PFSK-1 (cell line): ENCODE results near the gene SLAMF1.

Experiments
- REST ChIP-seq, 2 experiments: IDR thresholded peaks; 2 replicates each; pipeline versions ENCODE4 v1.6.1 to v1.8.0; 2011 to 2012; ENCODE audit warnings: low read depth in 2 of 2, low read length in 2 of 2, control low read depth in 1 of 2, inconsistent platforms in 1 of 2, mild to moderate bottlenecking in 1 of 2, moderate library complexity in 1 of 2; ENCODE audit not compliant: insufficient read depth in 1 of 2
- TAF1 ChIP-seq: IDR thresholded peaks from 2 replicates; pipeline ENCODE4 v1.6.1; 2012; ENCODE audit warnings: low read length, control low read depth, borderline replicate concordance; ENCODE audit not compliant: insufficient read depth

- TF ChIP-seq TAF1 (no peak), REST (IDR thresholded peaks at IDR 0.05; ENCODE audit: insufficient read depth in 1 of 2, low read depth in 2 of 2, low read length in 2 of 2) (no peak)
Observed at GRCh38 chr1:160576884-160577283, 70.0 kb downstream of the SLAMF1 start.
